ENCODE data around the gene PRR12.

DNA sequence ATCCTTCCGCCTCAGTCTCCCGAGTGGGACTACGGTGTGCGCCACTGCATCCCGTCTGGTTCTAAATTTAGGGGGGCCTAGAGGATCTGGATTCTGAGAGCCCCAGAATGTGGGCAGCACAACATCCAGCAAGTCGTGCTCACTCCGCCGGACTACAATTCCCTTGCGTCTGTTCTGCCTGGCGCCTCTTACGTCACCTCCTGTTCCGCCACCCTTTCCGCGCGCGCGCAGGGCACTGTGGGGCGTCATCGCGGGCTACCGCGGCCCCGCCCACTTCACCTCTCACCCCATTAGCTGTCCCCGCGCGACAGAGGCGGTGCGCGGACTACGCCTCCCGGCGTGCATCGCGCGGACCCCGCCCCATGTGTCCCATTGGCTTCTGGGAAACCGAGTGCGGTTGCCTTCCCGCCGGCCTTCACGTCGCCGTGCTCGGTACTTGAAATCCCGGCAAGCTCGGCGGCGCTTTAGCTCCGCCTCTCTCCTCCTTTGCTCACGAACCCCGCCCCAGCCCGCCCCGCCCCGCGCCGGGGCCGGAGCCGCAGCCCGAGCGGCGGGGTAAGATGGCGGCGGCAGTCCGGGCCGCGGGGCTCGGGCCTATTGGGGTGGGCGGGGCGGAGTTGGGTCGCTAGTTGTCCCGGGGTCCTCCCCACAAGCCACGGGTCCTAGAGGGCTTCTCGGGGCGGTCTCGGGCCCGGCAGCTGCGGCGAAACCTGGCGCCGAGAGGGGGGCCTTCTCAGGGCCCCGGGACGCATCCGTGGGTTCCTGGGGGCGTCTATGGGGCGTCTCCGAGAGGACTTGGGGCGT lies 50.9 kb downstream of the PRR12 start, which contains the start of gene SCAF1:
- TF ChIP-seq CTCF (IDR thresholded peaks at IDR 0.05 in 8 of 11, conservative IDR thresholded peaks at IDR 0.05 in 3 of 11) = peak in 1 of 11 experiments; percentile 32
- TF ChIP-seq POLR2AphosphoS5 (IDR thresholded peaks at IDR 0.05) = peak; percentile 97
- TF ChIP-seq POLR2A (IDR thresholded peaks at IDR 0.05) = peak in 2 of 3 donors; percentile 73 to 78
